GM19455 (cell line): ENCODE measurements around the gene C4orf50.
"Not testable (repeated sequence)": the region's sequence is repeated elsewhere in the genome, so short reads cannot be mapped to it uniquely, and the experiment has no call there.

Experiments
- ATAC-seq: cut with Tn5 transposase; IDR thresholded peaks from one replicate; pipeline ENCODE4 v1.9.1; 2021; ENCODE audit not compliant: unreplicated experiment

C4orf50 gene

DNA sequence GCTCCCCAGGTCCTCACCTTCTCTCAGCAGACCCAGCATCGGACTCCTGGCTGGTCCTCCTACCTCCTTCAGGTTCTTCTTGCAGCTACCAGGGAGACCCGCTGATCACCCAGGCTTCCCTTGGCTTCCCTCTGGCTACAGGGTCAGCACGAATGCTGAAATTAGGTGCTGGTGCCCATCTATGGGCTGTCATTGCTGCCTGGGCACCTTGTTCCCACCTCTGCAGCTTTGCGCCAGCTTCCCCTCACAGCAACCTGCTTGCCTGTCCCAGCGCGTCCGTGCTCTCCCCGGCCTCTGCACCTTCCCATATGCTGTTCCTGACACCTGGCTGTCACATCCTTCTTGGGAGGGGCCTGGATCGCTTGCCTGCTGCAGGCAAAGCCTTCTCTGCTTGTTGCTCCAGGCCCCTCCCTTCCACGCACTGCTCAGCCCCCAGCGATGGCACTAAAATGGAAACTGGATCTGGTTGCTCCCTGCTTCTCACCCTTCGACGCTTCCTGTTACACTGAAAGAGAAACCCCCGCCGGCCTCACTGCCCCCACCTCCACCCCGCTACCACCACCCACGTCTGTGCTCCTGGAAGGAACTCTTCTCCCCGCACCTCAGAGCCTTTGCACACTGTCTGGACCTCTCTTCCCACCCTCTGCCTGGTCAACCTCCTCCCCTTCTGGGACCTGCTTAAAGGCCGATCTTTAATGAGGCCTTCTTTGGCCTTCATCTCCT is 22.2 kb downstream of the C4orf50 start:
- no peak for ATAC-seq

DNA sequence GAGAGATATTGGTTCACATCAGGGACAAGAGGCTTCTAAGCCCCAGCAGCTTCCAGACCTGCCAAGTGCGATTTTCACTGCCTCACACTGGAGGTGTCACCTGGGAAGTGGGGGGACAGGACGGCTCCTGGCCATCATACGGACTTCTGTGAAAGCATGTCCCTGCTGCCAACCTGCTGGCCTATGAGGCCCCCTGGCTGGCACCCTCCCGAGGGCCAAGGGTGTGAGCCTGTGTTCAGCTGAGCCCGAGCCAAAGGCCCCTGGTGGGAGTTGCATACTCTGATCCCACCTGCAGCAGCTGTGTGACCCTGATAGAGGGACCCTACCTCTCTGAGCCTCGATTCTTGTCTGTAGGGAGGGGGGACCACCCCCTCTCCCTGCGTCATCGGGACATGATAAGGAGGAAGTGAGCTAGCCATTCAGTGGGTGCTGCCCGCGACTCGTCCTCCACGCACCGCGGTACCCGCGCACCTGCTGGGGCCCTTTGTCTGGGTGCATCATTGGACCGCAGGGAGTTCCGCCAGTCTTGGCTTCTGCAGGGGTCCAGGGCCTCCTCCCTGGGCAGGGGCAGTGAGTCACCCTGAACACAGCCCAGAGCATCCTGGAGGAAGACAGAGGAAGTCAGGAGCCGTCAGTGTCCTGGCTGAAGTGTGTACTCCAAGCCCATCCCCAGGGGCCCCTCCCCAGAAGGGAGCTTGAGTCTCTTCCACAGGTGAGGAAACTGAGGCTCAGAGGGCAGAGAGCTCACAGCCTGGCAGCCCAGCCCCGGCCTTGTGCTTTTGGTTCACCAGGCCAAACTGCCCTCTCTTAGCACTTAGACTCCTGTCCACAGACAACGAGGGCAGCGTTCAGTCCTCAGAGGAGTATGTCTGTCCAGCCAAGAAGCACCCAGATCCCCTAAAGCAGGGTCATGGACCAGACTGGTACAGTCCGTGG is 24.1 kb downstream of the C4orf50 start:
- no peak for ATAC-seq

DNA sequence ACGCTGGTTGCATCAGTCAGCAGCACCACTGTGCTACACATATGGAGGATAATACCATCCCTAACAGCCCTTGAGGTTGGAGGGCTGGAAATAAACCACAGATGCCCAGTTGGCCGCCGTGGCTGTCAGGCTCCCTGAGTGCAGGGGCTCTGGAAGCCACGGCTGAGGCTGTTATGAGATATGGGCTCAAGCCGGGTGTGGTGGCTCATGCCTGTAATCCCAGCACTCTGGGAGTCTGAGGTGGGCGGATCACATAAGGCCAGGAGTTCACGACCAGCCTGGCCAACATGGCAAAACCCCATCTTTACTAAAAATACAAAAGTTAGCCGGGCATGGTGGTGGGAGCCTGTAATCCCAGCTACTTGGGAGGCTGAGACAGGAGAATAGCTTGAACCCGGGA is 24.9 kb downstream of the C4orf50 start:
- not testable (repeated sequence) for ATAC-seq

DNA sequence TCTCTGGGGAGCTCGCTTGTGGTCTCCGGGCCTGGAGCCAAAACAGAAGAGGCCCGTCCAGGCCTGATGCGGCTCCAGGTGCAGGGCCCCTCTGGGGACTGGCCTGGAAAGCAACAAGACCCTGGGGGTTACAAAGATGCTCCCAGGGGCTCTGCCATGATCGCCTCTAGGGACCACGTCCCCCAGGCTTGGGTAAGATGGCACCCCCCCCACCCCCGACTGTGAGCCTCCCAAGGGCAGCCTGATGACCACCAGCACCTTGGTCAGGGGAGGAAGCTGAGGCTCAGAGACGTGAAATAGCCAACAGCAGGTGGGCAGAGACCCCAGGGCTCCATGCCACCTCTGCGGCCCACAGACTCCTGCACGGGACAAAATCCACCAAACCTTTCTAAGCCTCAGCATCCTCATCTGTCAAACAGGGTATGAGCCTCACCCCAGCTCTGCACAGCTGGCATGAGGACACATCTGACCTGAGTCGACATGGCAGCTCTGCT is 25.4 kb downstream of the C4orf50 start:
- ATAC-seq, result no peak

DNA sequence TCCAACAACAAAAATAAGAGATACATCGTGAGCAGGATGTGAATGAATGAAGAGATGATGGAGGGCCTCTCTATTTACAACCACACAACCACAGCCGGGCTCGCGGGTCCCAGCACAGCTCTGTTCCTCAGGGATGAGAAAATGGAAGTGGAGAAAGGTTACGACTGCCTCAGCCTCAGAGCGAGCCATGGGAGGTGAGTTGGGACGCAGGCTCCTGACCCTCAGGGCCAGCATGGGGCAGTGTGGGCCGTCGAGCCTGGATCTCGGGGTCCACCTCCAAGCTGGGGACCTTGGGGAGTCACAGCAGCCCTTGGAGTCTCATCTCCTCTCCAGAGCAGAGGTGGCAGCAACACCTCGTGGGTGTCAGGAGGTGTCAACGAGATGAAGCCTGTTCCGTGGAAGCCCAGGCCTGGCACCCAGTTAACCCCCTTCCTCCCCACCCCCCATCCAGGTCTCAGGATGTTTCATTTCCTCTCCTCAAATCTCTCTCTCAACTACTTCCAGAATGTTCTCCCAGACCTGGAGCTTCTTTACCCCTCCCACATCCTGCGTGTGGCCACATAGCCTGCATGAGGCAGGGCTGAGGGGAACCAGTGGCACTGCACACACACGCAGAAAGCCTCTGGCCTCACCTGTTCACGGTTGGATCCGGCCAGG is 25.9 kb downstream of the C4orf50 start:
- ATAC-seq, result no peak

DNA sequence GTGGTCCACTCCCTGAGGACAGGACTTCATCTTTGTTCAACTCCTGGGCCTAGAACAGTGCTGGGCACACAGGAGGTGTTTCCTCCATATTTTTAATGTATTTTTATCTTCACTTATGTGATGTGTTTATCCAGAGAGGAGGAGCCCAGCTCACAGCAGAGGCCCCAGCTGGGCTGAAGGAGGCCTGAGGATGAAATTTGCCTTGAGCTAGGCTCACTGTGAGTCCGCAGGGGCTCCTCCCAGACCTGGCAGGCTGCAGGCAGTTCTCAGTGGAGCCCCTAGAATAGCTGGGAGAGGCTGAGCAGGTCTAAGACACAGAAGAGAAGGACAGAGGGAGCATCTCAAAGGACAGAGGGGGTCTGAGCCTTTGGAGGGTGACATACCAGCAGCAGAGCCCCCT is 26.8 kb downstream of the C4orf50 start:
- ATAC-seq, result no peak

DNA sequence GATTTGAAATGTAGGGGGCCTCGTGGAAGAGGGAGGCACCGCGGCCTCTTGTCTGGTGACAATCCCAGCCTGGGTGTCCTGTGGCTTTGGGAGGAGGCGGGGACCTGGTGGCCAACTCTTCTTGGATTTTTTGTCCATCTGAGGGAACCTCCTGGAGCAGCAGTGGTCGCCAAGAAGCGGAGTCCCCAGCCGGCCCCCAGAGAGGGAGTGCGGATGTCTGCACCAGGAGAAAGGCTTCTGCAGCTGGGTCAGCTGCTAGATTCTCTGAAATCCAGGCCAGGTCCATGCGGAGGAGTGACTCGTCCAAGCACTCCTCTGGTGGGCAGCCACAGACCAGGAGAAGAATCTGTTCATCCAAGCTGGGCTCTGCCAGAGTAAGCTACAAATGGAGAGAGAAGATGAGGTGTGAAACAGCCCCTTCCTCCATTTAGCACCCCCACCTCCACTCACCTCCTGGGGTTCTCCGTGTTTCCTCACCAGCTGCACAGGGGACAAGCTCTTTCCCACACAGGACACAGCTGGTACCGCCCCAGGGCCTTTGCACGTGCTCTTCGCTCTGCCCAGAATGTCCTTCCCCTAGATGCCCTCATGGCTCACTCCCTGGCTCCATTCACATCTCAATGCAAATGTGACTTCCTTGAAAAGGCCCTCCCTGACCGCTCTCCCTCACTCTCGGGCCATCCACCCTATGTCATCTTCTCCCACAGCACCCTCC is 27.6 kb downstream of the C4orf50 start:
- no peak for ATAC-seq

DNA sequence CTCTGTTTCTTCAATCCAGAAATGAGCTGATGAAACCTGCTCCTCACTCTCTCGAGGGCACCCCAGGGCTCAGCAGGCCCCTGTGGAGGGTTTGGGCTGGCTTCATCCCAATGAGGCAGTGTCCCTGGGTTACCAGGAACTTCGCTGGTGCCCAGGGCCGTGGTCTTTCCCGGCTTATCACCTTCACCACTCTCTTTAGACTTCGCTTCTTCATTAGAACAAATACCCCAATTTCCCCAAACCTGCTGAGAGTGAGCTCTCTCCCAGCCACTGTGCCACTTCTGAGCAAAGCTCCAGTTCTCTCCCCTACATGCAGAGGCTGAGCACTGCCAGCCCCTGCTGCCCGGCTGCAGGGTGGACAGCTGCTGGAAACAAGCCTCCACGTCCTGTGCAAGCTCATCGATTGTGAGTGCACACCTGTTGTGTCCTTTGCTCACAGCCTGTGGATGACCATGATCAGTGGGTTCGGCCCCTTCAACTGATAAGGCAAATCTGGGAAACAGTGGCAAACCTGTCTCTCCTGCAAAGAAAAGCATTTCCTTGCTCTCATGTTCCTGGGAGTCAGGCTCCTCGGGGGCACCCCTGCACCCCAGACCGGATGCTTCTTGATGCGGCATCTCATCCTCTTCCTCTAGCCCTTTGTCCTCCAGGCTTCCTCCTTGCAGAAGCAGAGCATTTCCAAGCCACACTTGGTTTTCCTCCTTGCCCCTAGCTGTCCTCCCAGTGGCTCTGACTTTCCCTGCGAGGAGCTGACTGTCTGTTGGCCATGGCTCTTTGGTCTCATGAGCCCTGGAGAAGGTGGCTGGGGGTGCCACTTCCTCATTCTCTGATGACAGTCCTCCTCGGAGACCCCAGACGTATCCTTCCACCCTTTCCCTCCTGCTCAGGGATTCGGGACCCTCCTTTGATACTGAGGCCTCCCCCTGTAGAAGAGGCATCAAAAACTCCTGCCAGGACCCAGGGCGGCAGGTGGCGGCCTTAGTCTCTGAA is 28.7 kb downstream of the C4orf50 start:
- ATAC-seq, result no peak

DNA sequence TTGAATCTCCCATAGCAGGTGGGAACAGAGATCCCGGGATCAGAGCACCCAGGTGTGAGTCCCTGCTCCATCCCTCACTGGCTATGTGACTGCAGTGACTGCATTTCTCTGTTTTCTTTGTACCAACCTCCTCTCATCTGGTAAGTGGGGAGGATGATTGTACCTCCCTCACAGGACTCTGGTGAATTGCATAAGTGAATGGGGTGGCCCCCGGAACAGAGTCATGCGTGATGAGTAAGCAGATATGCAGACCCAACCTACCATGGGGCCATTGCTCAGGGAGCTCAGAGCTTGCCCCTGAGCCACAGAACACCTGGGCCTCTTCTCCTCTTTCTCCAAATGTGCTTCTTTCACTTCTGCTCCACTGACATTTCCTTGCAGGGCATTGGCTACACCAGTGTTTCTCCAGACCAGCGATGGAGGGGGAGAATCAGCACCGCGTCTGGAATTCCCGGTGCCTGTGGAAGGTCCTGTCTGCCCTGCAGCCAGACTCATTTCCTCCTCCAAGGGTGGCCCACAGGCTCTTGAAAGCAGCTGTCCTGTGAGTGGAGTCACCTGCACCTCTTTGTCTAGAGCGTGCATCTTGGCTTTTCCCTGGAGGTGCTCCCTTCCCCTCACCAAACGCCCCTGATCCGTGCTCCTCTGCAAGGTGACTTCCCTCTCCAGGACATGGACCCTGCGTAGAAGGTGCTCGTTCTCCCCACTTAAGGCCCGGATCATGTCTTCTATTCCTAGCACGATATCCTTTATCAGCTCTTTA is 30.0 kb downstream of the C4orf50 start:
- ATAC-seq, result no peak

DNA sequence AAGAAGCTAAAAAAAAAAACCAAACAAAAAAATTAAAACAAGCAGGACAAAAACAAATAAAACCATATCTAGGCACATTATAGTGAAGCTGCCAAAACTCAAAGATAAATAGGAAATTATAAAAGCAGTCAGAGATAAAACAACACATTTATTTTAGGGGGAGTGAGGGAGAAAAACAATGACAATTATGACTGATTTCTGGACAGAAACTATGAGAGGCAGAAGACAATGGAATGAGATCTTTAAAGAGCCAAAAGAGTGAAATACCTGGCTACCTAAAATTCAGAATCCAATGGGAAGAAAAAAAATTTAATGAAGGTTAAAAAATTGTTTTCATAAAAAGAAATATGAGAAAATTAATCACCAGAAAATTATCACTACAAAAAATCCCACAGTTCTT is 33.4 kb downstream of the C4orf50 start:
- ATAC-seq, result no peak

DNA sequence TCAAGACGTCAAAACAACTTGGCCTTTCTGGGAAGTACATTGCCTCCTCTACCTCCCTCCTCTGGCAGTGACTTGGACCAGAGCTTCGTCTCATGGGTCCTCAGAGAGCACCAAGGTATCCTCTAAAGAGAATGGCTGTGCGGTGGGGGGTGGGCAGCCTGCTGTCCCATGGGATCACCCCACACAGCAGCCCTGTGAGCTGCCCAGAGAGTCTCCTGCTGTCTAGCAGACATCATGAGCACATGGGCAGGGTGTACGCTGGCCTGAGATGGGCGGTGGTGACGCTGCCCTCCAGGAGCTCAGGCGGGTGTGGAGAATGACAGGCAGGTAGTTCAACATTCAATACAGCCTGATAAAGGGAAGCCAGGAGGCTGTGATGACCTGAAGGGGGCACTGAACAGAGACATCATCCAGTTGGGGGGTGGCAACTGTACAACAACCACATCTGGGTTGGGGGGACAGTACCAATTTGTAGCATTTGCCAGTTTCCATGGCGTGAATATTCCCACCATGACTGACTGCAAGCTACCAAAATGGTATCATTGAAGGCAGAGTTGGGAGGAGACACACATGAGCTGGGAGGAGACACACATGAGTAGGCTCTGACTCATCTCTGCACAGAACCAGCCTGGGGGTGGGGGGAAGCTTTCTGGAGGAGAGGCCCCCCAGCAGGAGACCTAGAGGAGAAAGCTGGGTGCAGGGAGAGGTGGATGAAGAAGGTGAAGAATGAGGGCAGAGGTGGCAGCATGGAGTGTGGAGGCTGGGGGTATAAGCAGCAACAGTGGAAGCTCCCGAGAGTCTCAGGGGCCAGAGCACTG is 35.9 kb downstream of the C4orf50 start:
- no peak for ATAC-seq

DNA sequence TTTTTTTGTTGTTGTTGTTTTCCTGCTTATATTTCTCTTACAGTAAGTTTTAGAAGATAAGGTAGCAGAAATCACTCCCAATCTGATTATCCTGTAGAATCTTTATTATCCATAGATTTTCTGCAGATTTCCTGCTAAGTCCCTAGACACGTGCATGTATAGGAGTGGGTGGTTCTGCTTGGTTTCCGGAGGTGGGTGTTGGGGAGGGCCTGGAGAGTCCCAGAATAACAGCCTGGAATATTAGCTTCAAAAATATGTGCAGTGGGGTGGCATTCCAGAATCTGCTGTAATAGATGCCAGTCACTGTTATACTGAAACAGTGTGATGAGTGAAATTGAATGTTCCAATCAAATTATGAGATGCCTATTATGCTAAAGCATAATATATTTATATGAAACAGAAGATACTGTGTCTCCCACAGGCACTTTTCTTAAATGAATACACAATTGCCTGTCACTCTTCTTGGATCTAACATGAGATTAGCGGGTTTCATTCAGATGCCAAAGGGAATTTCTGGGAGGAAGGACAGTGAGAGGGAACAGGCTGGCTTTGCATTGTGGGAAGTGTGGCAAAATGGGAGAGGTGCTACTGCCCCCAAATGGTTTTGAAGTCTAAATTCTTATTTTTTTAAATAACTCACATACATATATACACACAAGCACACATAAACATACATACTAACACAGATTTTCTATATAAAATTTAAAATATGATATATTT is 37.6 kb downstream of the C4orf50 start:
- ATAC-seq, result no peak

DNA sequence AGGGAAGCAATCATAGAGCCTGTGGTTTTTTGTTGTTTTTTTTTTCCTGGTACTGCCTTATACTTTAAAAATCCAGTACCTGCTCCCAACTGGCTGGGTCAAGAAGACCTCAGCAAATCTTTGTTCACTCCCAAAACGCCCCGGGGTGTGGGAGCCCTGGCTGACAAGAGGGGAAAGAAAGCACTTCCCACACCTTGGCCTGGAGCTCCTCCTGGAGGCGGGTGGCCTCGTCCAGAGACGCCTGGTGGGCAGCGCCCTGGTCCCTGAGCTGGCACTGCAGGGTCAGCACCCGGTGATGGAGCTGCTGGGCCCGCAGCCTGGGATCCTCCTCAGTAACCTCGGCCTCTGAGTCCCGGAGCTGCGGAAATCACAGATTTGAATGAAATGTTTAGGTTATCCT is 38.2 kb downstream of the C4orf50 start:
- ATAC-seq, result no peak

DNA sequence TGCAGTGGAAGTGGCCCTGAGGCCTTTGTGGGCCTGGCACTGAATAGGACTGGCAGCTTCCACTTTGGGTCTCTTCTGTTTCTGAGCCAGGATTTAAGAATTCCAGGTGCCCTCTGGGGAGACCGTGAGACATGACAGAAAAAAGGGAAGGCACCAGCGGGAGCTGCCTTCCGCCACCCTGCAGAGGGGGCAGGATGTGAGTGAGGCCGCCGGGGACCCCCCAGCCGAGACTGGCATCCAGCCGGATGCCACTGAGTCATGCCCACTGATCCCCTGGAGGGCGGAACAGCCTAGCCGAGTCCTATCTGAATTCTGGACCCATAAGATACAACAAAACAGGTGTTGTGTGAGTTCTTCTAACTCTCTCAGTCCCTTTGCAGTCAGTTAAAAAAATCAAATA is 41.3 kb downstream of the C4orf50 start:
- ATAC-seq, result no peak

DNA sequence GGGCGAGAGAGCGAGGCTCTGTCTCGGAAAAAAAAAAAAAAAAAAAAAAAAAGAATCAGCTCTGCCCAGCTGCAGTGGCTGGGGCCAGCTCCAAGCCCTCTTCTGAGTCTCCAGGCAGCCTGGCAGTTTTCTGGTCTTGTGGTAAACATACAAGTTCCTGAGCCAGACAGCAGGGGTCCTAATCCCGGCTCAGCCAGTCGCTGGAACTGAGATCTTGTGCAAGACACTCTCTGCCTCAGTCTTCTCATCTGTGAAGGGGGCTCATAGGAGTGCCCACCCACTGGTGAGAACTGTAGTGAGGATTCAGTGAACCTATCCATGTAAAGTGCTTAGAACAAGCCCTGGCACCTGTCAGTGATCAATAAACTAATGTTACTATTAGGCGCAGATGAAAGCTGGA is 41.8 kb downstream of the C4orf50 start:
- no peak for ATAC-seq

DNA sequence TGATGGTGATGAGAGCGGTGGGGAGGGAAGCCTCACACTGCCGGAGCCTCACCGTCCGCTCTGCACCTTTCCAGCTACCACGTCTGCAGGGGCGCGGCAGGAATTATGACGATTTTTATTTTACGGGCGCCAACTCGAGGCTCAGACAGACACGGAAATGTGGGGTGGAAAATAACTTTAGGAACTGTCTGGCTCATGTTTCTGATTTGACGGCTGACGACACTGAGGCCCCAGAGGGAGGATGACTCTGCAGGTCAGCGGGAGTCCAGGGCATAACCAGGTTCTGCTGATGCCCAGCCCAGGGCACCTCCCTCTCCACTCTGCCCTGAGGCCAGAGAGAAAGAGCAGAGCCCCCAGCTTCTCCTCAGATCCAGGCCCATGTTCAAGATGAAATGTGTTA is 43.9 kb downstream of the C4orf50 start:
- ATAC-seq, result no peak

DNA sequence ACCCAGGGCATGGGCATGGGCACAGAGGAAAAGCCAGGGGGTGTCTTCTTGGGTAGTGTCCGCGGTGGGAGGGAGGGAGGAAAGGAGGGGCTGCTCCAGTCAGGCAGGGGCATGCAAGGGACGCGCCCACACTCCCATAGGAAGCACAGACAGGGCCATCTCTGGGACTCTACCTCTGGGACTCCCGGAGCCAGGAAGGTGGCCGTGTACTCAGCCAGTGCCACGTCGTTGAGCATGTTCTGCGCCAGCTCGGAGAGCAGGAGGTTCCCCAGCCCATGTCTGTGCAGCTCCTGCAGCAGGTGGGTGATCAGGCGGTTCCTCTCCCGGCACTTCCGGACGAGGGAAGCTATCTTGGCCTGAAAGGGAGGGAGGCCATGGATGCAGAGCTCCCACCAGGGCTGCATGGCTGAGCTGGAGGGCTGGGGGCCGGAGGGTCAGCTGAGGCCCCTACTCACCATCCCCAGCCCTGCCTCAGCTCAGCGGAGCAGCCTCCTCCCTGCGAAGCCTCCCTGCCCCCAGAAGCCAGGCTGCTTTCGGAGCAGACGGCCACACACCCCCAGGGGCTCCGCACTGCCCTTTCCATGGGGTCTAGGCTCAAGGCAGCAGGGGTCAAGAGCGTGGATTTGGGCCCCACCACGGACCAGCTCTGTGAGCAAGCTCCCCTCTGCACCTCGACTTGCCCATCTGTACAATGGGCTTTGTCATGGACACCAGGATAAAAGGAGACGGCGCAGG is 44.6 kb downstream of the C4orf50 start:
- no peak for ATAC-seq
